ENCODE measurements around the gene CDH4.

DNA sequence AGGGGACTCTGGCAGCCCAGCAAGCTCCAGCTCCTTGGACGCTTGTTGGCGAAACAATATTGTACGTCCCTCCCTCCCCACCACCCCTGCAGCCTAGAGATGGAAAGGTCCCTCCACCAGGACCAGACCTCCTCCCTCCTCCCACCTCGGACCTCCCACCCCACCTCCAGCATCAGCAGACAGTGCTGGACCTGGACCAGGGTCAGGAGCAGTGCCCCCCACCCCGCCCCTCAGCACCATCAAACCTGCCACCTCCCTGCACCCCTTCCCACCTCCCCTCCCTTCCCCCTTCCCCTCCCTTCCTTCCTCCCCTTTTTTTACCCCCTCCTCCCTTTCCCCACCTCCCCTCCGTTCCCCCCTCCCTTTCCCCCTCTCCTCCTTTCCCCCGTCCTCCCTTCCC is 715.2 kb downstream of the CDH4 start:
- TF ChIP-seq, protein P1, sequence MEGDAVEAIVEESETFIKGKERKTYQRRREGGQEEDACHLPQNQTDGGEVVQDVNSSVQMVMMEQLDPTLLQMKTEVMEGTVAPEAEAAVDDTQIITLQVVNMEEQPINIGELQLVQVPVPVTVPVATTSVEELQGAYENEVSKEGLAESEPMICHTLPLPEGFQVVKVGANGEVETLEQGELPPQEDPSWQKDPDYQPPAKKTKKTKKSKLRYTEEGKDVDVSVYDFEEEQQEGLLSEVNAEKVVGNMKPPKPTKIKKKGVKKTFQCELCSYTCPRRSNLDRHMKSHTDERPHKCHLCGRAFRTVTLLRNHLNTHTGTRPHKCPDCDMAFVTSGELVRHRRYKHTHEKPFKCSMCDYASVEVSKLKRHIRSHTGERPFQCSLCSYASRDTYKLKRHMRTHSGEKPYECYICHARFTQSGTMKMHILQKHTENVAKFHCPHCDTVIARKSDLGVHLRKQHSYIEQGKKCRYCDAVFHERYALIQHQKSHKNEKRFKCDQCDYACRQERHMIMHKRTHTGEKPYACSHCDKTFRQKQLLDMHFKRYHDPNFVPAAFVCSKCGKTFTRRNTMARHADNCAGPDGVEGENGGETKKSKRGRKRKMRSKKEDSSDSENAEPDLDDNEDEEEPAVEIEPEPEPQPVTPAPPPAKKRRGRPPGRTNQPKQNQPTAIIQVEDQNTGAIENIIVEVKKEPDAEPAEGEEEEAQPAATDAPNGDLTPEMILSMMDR (IDR thresholded peaks at IDR 0.05 in 8 of 11, conservative IDR thresholded peaks at IDR 0.05 in 3 of 11), result no peak
- no peak for TF ChIP-seq POLR2A (IDR thresholded peaks at IDR 0.05)
